Activated CD8-positive, alpha-beta T cell treated with anti-CD3 and anti-CD28 coated beads for 36 hours (primary cell): ENCODE results near the gene GAA. TPM values are rescaled to one million over a fixed set of nuclear protein-coding genes. Genes with fewer than 3 reads are reported as not detected.

Experiments used
- ATAC-seq: fragments of 200-7000 bp; cut with Tn5 transposase; one replicate; pipeline ENCODE4 v1.10.0; 2021; ENCODE audit warnings: mild to moderate bottlenecking, moderate library complexity
- CTCF ChIA-PET: fragments of 350-600 bp; sonication (Branson Sonifier 250); formaldehyde crosslinking; loops from one replicate; lab custom pipeline; 2021; ENCODE audit warnings: antibody characterized with exemption; lab: Charles Lee
- POLR2A ChIA-PET: fragments of 350-600 bp; sonication (Branson Sonifier 250); formaldehyde crosslinking; loops from one replicate; lab custom pipeline; 2021; ENCODE audit warnings: antibody characterized with exemption; lab: Charles Lee
- DNase-seq: peaks from one replicate; pipeline ENCODE4 v3.0.0-alpha.2; 2020
- H3K27ac Mint-ChIP-seq: one replicate; pipeline ENCODE4 v1.8.0; 2021; ENCODE audit warnings: mild to moderate bottlenecking, mixed read lengths
- H3K27me3 Mint-ChIP-seq: one replicate; pipeline ENCODE4 v1.8.0; 2021; ENCODE audit warnings: mixed read lengths
- H3K36me3 Mint-ChIP-seq: one replicate; pipeline ENCODE4 v1.8.0; 2021; ENCODE audit warnings: low read depth, mixed read lengths
- H3K4me1 Mint-ChIP-seq: one replicate; pipeline ENCODE4 v1.8.0; 2021; ENCODE audit warnings: low read depth, mixed read lengths
- H3K4me3 Mint-ChIP-seq: one replicate; pipeline ENCODE4 v1.8.0; 2021; ENCODE audit warnings: mild to moderate bottlenecking, moderate library complexity, mixed read lengths
- H3K9me3 Mint-ChIP-seq: one replicate; pipeline ENCODE4 v1.8.0; 2021; ENCODE audit warnings: mixed read lengths
- CTCF ChIP-seq: fragments of 200-600 bp; IDR thresholded peaks from one replicate; pipeline ENCODE4 v1.8.0; 2022; ENCODE audit warnings: antibody characterized with exemption, mild to moderate bottlenecking
- intact Hi-C: fragments of 100-400 bp; cut with micrococcal nuclease; formaldehyde crosslinking; loops from one replicate; pipeline ENCODE4 v1.10.0; 2022
- total RNA-seq, 2 experiments: library from RNA; stranded (reverse); gene quantifications; one replicate each; pipeline ENCODE4 v1.2.3, GENCODE V29; 2021

Gene GAA
- total RNA-seq, 2 experiments from 2014 or later, result 42.6 to 46.2 TPM

DNA sequence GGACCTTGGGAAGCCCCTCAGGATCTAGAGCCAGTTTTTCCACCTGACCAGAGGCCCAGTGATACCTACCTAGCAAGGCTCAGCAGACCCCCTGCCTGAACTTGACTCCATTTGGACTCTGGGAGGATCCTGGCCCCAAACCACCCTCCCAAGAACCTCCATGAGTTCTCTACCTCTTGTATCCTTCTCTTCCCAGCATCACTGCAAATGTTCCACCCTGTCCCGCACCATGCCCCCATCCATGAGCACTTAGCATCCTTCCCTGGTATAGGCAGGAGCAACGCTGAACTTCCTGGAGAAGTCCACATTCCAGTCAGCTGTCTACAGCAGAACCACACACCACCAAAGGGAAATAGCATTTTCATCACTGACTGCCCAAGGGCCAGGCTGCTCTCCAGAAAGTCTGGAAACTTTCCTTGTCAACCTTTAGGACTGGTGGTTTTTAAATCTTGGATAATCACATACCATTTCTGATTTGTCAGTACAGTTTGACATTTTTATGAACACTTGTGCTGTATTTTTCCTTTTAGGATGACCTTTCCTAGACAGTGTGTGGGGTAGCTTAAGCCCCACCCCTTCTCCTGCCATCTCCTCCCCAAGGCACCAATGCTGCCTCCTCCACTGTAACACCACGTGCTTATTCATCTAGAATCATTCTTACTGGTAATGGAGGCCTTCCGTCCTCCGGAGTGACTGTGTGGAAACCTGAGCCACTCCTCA is 31.7 kb downstream of the GAA start:
- TF ChIP-seq CTCF, result no peak
- Mint-ChIP-seq H3K27me3 (peaks cover 9% of the 10 kb centered on the region), H3K27ac (peak overlapping the region; percentile 4), H3K4me3 (no peak overlapping the region), H3K36me3 (peaks cover 38% of the 10 kb centered on the region), H3K9me3 (no peaks in the 10 kb centered on the region), H3K4me1 (no peaks in the 10 kb centered on the region)
- POLR2A ChIA-PET, result interaction anchor here (0.8 to 2.7 kb wide), 5 partner anchors 10 to 221 kb away, joined by 3 to 19 read pairs (median 3); no protein-coding TSS in a partner anchor
- ATAC-seq, result no peak
- intact Hi-C loops, result no loop called here
- CTCF ChIA-PET, result interaction anchor here (1.3 to 1.9 kb wide), 2 partner anchors 31 to 124 kb away, joined by 3 to 5 read pairs; partner anchors contain the start of gene GAA
- DNase-seq, result no peak

DNA sequence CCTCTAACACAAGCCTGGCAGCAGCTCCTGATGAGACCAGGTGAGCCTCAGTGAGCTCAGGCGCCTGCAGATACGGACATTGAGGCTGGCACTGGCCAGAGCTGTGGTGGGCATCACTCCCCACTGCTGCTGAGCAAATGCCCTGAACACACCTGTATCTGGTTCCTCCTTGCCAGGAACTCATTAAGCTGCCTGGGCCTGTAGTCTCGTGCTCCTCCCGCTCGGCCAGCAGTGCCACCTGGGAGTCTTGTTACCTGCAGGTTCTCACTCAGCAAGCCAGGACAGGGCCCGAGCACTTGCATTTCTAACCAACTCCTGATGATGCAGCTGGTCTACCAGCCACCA is 32.2 kb downstream of the GAA start:
- intact Hi-C loops, result no loop called here
- ChIA-PET CTCF (interaction anchor here (1.3 to 1.9 kb wide), 2 partner anchors 32 to 125 kb away, joined by 3 to 5 read pairs; partner anchors contain the start of gene GAA), POLR2A (interaction anchor here (1.0 to 3.8 kb wide), 4 partner anchors 10 to 51 kb away, joined by 3 to 22 read pairs (median 12); no protein-coding TSS in a partner anchor)
- Mint-ChIP-seq H3K4me3 (no peak overlapping the region), H3K36me3 (peaks cover 43% of the 10 kb centered on the region), H3K9me3 (no peaks in the 10 kb centered on the region), H3K27me3 (peaks cover 5% of the 10 kb centered on the region), H3K4me1 (no peaks in the 10 kb centered on the region), H3K27ac (no peak overlapping the region)
- DNase-seq (no peak), ATAC-seq (no peak)
- TF ChIP-seq CTCF, result no peak

DNA sequence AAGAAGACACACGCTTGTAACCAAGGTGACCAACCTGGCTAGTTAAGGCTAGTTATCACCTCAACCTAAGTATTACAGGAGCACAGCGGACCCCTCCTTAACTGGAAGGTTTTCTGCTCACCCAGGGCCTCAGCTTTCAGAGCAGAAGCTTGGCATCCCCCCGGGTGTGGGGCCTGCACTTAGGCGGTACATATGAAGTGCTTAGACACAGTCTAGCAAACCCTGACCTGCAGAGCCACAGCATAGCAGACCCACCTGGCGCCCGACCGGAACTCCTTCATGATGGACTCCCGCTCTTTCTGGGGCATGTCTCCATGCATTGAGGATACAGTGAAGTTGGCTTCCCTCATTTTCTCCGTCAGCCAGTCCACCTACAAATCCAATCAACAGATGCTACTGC is 35.8 kb downstream of the GAA start:
- Mint-ChIP-seq H3K27ac (no peak overlapping the region), H3K4me3 (no peak overlapping the region), H3K36me3 (peaks cover 69% of the 10 kb centered on the region), H3K4me1 (peaks cover 2% of the 10 kb centered on the region), H3K27me3 (no peaks in the 10 kb centered on the region), H3K9me3 (no peaks in the 10 kb centered on the region)
- intact Hi-C loops, result no loop called here
- POLR2A ChIA-PET, result interaction anchor here (3.8 kb wide), 1 partner anchor 9 kb away, joined by 22 read pairs; no protein-coding TSS in a partner anchor
- ATAC-seq, result no peak
- no peak for DNase-seq
- no peak for TF ChIP-seq CTCF
- CTCF ChIA-PET, result no interaction called here

GRCh38 chr17:80138856-80139426 is 37.6 kb downstream of the GAA start:
- ChIA-PET POLR2A (interaction anchor here (1.1 to 2.1 kb wide), 3 partner anchors 11 to 37 kb away, joined by 3 to 9 read pairs (median 6); partner anchors contain the start of gene GAA), CTCF (no interaction called here)
- no peak for DNase-seq
- H3K27me3 Mint-ChIP-seq, result no peaks in the 10 kb centered on the region
- H3K4me1 Mint-ChIP-seq, result peaks cover 8% of the 10 kb centered on the region
- H3K4me3 Mint-ChIP-seq, result no peak overlapping the region
- peaks cover 68% of the 10 kb centered on the region for H3K36me3 Mint-ChIP-seq
- no peak overlapping the region for H3K27ac Mint-ChIP-seq
- intact Hi-C loops, result no loop called here
- no peaks in the 10 kb centered on the region for H3K9me3 Mint-ChIP-seq
- TF ChIP-seq CTCF, result no peak
- ATAC-seq, result no peak
